IMR-90 (cell line): ENCODE results near the gene FADD. TPM values are rescaled to one million over a fixed set of nuclear protein-coding genes. Genes with fewer than 3 reads are reported as not detected.
A peak's percentile ranks its signal among the peaks of the same experiment; 100 is the strongest.

Experiments
- ATAC-seq: fragments of 200-7000 bp; cut with Tn5 transposase; 2 replicates; pipeline ENCODE4 v1.9.1; 2020; ENCODE audit warnings: low read depth, mild to moderate bottlenecking, moderate library complexity
- BruUV-seq: library from RNA; stranded (reverse); fragments of 400-500 nt; replicated peaks from 2 replicates; lab custom pipeline; 2021; lab: Mats Ljungman, UMichigan
- CTCF ChIA-PET: fragments of 300-600 bp; formaldehyde crosslinking; extraction: SDS; loops from one replicate; lab custom pipeline; 2021; ENCODE audit warnings: antibody characterized with exemption; lab: Yijun Ruan, JAX
- POLR2A ChIA-PET: fragments of 300-600 bp; sonication (Branson Sonifier 250); formaldehyde crosslinking; loops from one replicate; lab custom pipeline; 2022; ENCODE audit warnings: antibody characterized with exemption; ENCODE audit not compliant: unreplicated experiment; lab: Charles Lee
- DNase-seq: peaks from one replicate; pipeline ENCODE4 v3.0.0; 2013
- H2AFZ ChIP-seq: replicated peaks from 2 replicates; pipeline ENCODE3; 2013; ENCODE audit warnings: low read length, mild to moderate bottlenecking; ENCODE audit not compliant: poor library complexity
- H2AK5ac ChIP-seq: 2 replicates; pipeline ENCODE4 v1.6.1; 2013; ENCODE audit warnings: low read depth, low read length, inconsistent platforms
- H2AK9ac ChIP-seq: replicated peaks from 2 replicates; pipeline ENCODE3; 2013; ENCODE audit warnings: mild to moderate bottlenecking, low read depth, low read length, moderate library complexity; ENCODE audit not compliant: poor library complexity
- H2BK120ac ChIP-seq: 2 replicates; pipeline ENCODE4 v1.6.1; 2013; ENCODE audit warnings: low read depth, low read length, inconsistent platforms
- H2BK15ac ChIP-seq: 3 replicates; pipeline ENCODE4 v1.6.1; 2013; ENCODE audit warnings: low read depth, low read length, inconsistent platforms
- H2BK20ac ChIP-seq: 2 replicates; pipeline ENCODE4 v1.6.1; 2013; ENCODE audit warnings: low read depth, mild to moderate bottlenecking, inconsistent platforms, low read length, moderate library complexity
- H2BK5ac ChIP-seq: 2 replicates; pipeline ENCODE4 v1.6.1; 2013; ENCODE audit warnings: mild to moderate bottlenecking, low read depth, low read length, inconsistent platforms; ENCODE audit not compliant: poor library complexity, severe bottlenecking
- H3K14ac ChIP-seq: replicated peaks from 2 replicates; pipeline ENCODE4 v1.6.1; 2013; ENCODE audit warnings: low read depth, low read length, inconsistent platforms
- H3K18ac ChIP-seq: 2 replicates; pipeline ENCODE4 v1.6.1; 2013; ENCODE audit warnings: low read depth, low read length, control low read depth
- H3K23ac ChIP-seq: 2 replicates; pipeline ENCODE4 v1.6.1; 2013; ENCODE audit warnings: low read depth, low read length, inconsistent platforms
- H3K27ac ChIP-seq: 2 replicates; pipeline ENCODE4 v1.5.1; 2013; ENCODE audit warnings: mild to moderate bottlenecking, control low read depth, low read length; ENCODE audit not compliant: insufficient read depth
- H3K27me3 ChIP-seq: 2 replicates; pipeline ENCODE4 v1.6.1; 2013; ENCODE audit warnings: low read length; ENCODE audit not compliant: control insufficient read depth, insufficient read depth
- H3K36me3 ChIP-seq: 2 replicates; pipeline ENCODE4 v1.6.1; 2013; ENCODE audit warnings: low read length, mixed read lengths; ENCODE audit not compliant: control insufficient read depth, insufficient read depth
- H3K4ac ChIP-seq: 2 replicates; pipeline ENCODE4 v1.6.1; 2013; ENCODE audit warnings: low read depth, low read length, inconsistent platforms
- H3K4me1 ChIP-seq: 2 replicates; pipeline ENCODE4 v1.6.1; 2013; ENCODE audit warnings: low read length, mixed read lengths; ENCODE audit not compliant: control insufficient read depth, insufficient read depth
- H3K4me2 ChIP-seq: 2 replicates; pipeline ENCODE4 v1.6.1; 2013; ENCODE audit warnings: low read depth, mild to moderate bottlenecking, control low read depth, low read length, moderate library complexity
- H3K4me3 ChIP-seq: 2 replicates; pipeline ENCODE4 v1.5.1; 2013; ENCODE audit warnings: low read depth, mild to moderate bottlenecking, control low read depth, low read length, moderate library complexity; ENCODE audit not compliant: insufficient read depth
- H3K56ac ChIP-seq: 2 replicates; pipeline ENCODE4 v1.6.1; 2013; ENCODE audit warnings: low read length, inconsistent platforms; ENCODE audit not compliant: insufficient read depth; ENCODE audit errors: extremely low read depth
- H3K79me1 ChIP-seq, 2 experiments: 2 replicates each; pipeline ENCODE4 v1.6.1; 2013; ENCODE audit warnings: low read length in 2 of 2, inconsistent platforms in 1 of 2, low read depth in 1 of 2
- H3K9ac ChIP-seq: 2 replicates; pipeline ENCODE4 v1.6.1; 2013; ENCODE audit warnings: low read depth, low read length, control low read depth
- H3K9me1 ChIP-seq: 2 replicates; pipeline ENCODE4 v1.6.1; 2013; ENCODE audit warnings: low read length, inconsistent platforms; ENCODE audit not compliant: insufficient read depth
- H3K9me3 ChIP-seq: 2 replicates; pipeline ENCODE4 v1.6.1; 2013; ENCODE audit warnings: low read length; ENCODE audit not compliant: control insufficient read depth, insufficient read depth
- H4K20me1 ChIP-seq: 2 replicates; pipeline ENCODE4 v1.6.1; 2013; ENCODE audit warnings: low read length, inconsistent platforms; ENCODE audit not compliant: insufficient read depth
- H4K5ac ChIP-seq: 2 replicates; pipeline ENCODE4 v1.6.1; 2013; ENCODE audit warnings: mild to moderate bottlenecking, low read depth, low read length, control low read depth
- H4K8ac ChIP-seq, 2 experiments: 2 replicates each; pipeline ENCODE4 v1.6.1; 2013; ENCODE audit warnings: low read depth in 2 of 2, low read length in 2 of 2, control low read depth in 1 of 2, inconsistent platforms in 1 of 2
- H4K91ac ChIP-seq: 2 replicates; pipeline ENCODE4 v1.6.1; 2013; ENCODE audit warnings: low read depth, low read length, inconsistent platforms; ENCODE audit not compliant: insufficient read depth
- SMC3 ChIP-seq: fragments of 150-350 bp; IDR thresholded peaks from 2 replicates; pipeline ENCODE4 v1.6.1; 2016; ENCODE audit warnings: low read depth, mild to moderate bottlenecking, antibody characterized with exemption, low read length, moderate library complexity
- WGBS, 2 experiments: methylation state at CpG; one replicate each; pipeline versions ENCODE4 v1.1.5 to v1.1.7; 2013; ENCODE audit warnings: missing lambda C conversion rate in 2 of 2; ENCODE audit not compliant: insufficient read length in 1 of 2; ENCODE audit errors: extremely low coverage in 2 of 2; 5-methylcytosine and 5-hydroxymethylcytosine counted together
- dilution Hi-C: fragments of 300-500 bp; cut with HindIII; formaldehyde crosslinking; loops from one replicate; pipeline ENCODE4 v1.14.3; 2018; ENCODE audit warnings: low sequenced_read_pairs; ENCODE audit not compliant: unreplicated experiment
- in situ Hi-C: fragments of 300-500 bp; cut with MboI; formaldehyde crosslinking; loops from 3 replicates; pipeline ENCODE4 v1.14.3; 2019; ENCODE audit warnings: low sequenced_read_pairs, inconsistent platforms, mixed read lengths
- intact Hi-C: fragments of 100-400 bp; cut with micrococcal nuclease; formaldehyde crosslinking; loops from 2 replicates; pipeline ENCODE4 v1.10.0; 2022
- polyA plus RNA-seq, 3 experiments: library from polyadenylated mRNA; depleted of rRNA; stranded (reverse); fragments of >200 nt; gene quantifications; 2 replicates each; pipeline ENCODE4 v1.2.3, GENCODE V29; 2012; ENCODE audit warnings: low replicate concordance in 1 of 3
- total RNA-seq: library from RNA; depleted of rRNA; stranded (reverse); fragments of >200 nt; gene quantifications from 2 replicates; pipeline ENCODE4 v1.2.3, GENCODE V29; 2012
- TF ChIP-seq, protein P1 (sequence below): fragments of 150-350 bp; IDR thresholded peaks from 2 replicates; pipeline ENCODE4 v1.6.1; 2017; ENCODE audit warnings: mild to moderate bottlenecking, antibody characterized with exemption, low read length, low read depth

The FADD gene
- total and polyA plus RNA-seq, 2 of the 4 experiments (the other 2 are of a cell fraction), result 38.1 to 44.4 TPM

DNA sequence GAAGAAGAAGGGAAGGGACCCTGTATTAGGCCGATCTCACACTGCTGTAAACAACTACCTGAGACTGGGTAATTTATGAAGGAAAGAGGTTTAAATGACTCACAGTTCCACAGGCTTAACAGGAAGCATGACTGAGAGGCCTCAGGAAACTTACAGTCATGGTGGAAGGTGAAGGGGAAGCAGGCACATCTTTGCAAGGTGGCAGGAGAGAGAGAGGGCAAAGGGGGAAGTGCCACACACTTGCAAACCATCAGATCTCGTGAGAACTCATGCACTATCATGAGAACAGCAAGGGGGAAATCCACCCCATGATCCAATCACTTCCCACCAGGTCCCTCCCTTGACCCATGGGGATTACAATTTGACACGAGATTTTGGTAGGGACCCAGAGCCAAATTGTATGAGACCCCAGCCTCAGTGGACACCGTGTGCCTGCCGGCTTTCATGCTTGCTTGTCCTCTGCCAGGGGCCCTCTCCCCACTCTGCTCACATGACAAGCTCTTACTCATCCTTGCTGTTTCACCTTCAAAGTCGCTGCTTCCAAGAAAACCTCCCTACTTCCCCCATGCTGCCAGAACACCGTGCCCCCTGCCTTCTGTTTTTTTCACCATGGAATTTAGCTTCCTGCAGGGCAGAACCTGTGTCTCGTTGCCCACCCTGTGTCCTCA lies 44.1 kb downstream of the FADD start:
- POLR2A ChIA-PET, result no interaction called here
- H3K9me3 ChIP-seq, result no peaks in the 10 kb centered on the region
- dilution Hi-C loops (no loop called here), in situ Hi-C loops (no loop called here), intact Hi-C loops (no loop called here)
- no peak overlapping the region for H3K23ac ChIP-seq
- peak overlapping the region; percentile 58 for H2AK5ac ChIP-seq
- no peak overlapping the region for H3K4me3 ChIP-seq
- no peaks in the 10 kb centered on the region for H3K36me3 ChIP-seq
- H3K9ac ChIP-seq, result no peak overlapping the region
- H3K4me2 ChIP-seq, result no peak overlapping the region
- H2BK120ac ChIP-seq, result peak overlapping the region; percentile 27; the same call in 1 of the 2 replicates
- peaks cover 15% of the 10 kb centered on the region for H3K4me1 ChIP-seq
- peak overlapping the region; percentile 74 for H2AK9ac ChIP-seq
- ATAC-seq, result no peak
- H3K18ac ChIP-seq, result no peak overlapping the region
- H2BK15ac ChIP-seq, result no peak overlapping the region
- peak overlapping the region; percentile 26 for H2AFZ ChIP-seq
- H4K20me1 ChIP-seq, result no peaks in the 10 kb centered on the region; the same call in 1 of the 2 replicates
- H3K27ac ChIP-seq, result no peak overlapping the region
- 0 out of 2 replicates have a peak overlapping the region, but pooled peaks have one; percentile 4 for H3K4ac ChIP-seq
- TF ChIP-seq, protein P1, sequence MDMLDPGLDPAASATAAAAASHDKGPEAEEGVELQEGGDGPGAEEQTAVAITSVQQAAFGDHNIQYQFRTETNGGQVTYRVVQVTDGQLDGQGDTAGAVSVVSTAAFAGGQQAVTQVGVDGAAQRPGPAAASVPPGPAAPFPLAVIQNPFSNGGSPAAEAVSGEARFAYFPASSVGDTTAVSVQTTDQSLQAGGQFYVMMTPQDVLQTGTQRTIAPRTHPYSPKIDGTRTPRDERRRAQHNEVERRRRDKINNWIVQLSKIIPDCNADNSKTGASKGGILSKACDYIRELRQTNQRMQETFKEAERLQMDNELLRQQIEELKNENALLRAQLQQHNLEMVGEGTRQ, result peak; percentile 35; the same call in 1 of the 2 replicates
- TF ChIP-seq SMC3, result no peak
- H4K8ac ChIP-seq, result no peak overlapping the region
- H3K27me3 ChIP-seq, result peaks cover 9% of the 10 kb centered on the region
- 63% methylated on average over 6 of the region's 8 CpGs; no CpG with 5 or more reads in 1 of the 2 experiments for WGBS, 2 experiments
- H3K56ac ChIP-seq, result no peak overlapping the region
- no peak overlapping the region for H4K91ac ChIP-seq
- no peak overlapping the region for H2BK5ac ChIP-seq
- no peaks in the 10 kb centered on the region for H3K79me1 ChIP-seq
- peak; percentile 34 for DNase-seq
- H2BK20ac ChIP-seq, result peak overlapping the region; percentile 42
- BruUV-seq, result no TSS peak
- peaks cover 10% of the 10 kb centered on the region; the same call in 1 of the 2 replicates for H3K9me1 ChIP-seq
- no peak overlapping the region for H4K5ac ChIP-seq
- H3K14ac ChIP-seq, result no peak overlapping the region
- CTCF ChIA-PET, result no interaction called here
